Stimulated activated CD4-positive, alpha-beta T cell treated with anti-CD3 and anti-CD28 coated beads, Interleukin-2, amount 100 ng/mL, for 24 hours (primary cell): ENCODE data around the gene HYAL1.

ENCODE experiments used
- DNase-seq, 2 donors: peaks; one replicate each; pipeline ENCODE4 v3.0.0-alpha.2; 2020

HYAL1 gene

GRCh38 chr3:50333744-50334328, 30.5 kb upstream of the HYAL1 start:
- no peak for DNase-seq

GRCh38 chr3:50331364-50331907, 28.1 kb upstream of the HYAL1 start:
- DNase-seq = no peak

DNA sequence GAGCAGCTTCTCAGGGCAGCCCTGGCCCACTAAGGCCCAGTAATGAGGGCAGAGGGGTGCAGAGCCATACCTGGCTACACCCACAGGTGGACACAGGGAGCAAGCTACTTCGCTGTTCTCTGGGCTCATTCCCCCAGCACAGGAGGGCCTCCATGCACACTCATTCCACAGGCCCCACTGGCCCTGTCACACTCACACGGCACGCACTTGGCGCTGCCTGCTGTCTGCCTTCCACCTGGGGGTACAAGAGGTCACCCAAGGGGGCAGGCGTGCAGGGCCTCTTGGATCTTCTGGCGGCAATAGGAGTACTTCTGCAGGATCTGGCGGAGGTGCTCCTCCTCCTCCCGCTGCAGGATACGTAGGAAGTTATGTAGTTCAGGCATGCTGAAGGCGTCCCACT, 27.0 kb upstream of the HYAL1 start:
- DNase-seq = no peak

DNA sequence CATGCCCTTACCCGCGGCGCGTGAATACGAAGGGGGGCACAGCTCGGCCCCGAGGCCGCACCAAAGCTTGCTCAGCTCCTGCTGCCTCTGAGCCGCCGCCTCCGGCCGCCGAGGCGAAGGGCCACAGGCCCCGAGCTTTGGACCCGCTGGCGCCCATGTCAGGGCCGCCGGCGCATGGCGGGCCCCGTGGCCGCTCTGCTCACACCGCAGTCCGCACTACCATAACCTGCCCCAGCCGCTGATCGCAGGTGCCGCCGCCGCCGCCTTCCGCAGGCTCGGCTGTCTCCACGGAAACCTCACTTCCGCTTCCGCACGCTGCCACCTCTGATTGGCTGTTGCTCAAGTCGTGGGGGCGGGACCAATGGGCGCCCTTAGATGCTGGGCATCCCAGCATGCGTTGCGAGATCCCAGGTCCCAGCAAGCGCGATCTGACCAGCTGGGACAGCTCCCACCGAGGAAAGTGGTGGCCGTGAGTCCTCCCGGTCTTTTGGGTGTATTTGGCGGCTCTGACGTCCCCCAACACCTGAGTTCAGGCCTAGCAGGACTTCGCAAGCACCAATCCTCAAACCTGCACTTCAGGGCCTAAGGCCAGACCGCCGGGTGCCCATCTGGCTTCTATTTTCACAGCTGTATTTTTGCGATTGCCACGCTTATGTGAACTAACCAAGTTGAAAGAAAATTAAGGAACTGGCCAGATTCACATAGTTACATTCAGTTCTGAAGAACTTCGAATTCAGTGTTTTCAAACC, 24.7 kb upstream of the HYAL1 start, which contains the start of gene TUSC2:
Gene TUSC2, minus strand, starts transcription at position 281 of the 749 bp plus-strand sequence. Its CDS starts 124 bp downstream, at position 157.
- peak; percentile 96 to 97 for DNase-seq

GRCh38 chr3:50327129-50327528, 23.8 kb upstream of the HYAL1 start:
- no peak for DNase-seq

- no peak for DNase-seq
Measured at GRCh38 chr3:50326182-50326541, 22.8 kb upstream of the HYAL1 start.

DNA sequence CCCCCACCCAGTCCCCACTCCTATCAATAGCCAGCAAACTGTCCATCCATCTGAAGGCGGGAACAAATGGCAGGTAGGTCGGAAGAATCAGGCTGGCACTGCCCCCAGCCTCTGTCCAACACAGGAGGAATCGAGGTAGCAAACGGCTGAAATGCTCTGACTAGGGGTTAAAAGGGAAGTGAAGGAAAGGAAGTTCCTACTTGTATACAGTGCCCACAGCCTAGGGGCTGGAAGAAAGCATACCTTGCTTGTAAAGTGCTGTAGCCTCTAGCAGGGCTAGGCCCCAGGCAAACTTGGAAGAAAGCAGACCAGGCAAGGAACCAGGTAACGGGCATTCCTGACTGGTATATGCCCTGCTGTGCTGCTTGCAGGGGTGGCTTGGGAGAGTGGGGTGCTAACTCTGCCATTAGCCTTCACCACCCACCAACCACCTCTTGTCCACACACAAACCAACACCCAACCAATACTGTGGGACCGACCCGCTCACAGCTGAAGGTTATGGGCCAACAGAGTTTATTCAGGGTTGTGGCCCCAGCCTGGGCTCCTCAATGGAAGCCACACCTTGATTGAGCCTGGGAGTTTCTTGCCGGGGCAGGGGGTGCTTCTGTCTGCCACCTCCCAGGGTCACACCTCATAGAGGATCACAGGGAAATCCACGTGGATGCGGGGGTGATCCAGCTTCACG, 22.3 kb upstream of the HYAL1 start:
- no peak for DNase-seq

- no peak for DNase-seq
Measured at GRCh38 chr3:50325113-50325480, 21.7 kb upstream of the HYAL1 start.

DNA sequence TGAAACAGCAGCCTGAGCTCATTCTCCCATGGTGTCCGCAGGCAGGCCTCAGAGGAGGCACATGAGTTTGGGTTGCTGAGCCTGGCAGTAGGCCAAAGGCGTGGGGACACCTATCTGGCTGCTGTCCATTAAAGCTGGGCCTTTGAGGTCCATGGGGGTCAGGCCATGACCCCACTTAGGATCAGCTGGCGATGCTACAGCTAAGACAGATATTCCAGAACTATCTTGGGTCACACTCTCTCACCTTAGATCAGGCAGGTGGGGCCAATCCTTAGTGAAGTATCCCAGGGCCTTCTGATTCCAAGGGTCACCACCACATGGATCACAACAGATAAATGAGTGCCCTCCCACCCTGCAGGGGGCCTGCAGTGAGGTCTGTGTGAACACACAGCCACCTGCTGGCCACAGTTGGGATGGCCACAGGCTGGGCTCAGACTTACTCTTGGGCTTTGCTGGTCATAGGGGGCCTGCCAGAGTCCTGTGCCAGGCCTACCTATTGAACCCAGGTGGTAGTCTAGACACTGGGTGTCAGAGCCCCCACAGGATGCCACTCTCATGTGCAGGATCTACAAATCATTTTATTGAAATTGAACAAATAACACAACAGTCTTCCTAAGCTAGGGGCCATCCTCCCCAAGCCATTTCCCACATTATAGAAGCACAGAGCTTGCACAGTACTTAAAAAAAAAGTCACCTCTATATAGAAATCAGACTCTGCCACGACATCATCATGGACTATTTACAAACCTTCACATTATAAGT, 21.2 kb upstream of the HYAL1 start:
- DNase-seq = peak; percentile 72 to 77

- no peak for DNase-seq
Measured at GRCh38 chr3:50323614-50324199, 20.3 kb upstream of the HYAL1 start.

GRCh38 chr3:50323092-50323600, 19.8 kb upstream of the HYAL1 start:
- no peak for DNase-seq

GRCh38 chr3:50322386-50323091, 19.2 kb upstream of the HYAL1 start, which contains the start of gene HYAL2:
Gene HYAL2, minus strand, starts transcription at chr3:50322745. Its CDS starts 2,256 bp downstream, at chr3:50320489.
- no peak for DNase-seq

- no peak for DNase-seq
Measured at GRCh38 chr3:50322115-50322385, 18.7 kb upstream of the HYAL1 start.

GRCh38 chr3:50321336-50322114, 18.2 kb upstream of the HYAL1 start:
- DNase-seq = peak; percentile 85 to 87

GRCh38 chr3:50320853-50321335, 17.5 kb upstream of the HYAL1 start:
- DNase-seq = peak; percentile 73 to 75

DNA sequence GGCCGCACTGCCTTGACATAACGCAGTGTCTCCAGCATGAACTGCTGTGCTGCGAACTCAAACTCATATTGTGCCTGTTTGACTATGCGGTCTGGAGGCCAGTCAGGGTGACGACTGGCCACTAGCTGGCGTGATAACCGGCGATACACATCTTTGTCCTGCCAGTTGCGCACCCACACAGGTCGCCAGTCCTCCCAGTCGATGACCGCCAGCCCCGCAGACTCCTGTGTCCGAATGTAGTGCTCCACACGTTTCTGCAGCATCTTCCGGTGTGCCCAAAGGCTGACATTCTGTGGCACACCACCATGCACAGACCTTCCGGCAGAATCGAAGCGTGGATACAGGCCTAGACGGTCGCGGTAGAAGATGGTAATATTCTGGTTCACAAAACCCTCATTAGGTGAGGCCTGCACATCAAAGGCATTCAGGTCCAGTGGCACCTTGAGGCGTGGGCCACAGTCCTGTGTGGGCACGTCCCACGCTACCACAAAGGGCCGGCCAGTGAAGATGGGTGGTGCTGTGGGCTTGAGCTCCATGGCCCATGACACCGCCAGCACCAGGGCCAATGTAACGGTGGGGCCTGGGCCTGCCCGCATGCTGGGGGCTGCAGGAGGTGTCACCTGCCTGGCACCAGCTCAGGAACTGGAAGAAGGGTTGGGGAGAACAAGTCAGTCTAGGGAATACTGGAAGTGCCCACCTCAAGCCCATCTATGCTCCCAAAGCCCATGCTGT, 16.7 kb upstream of the HYAL1 start:
- no peak for DNase-seq

- no peak for DNase-seq
Measured at GRCh38 chr3:50319181-50319893, 16.0 kb upstream of the HYAL1 start.

DNA sequence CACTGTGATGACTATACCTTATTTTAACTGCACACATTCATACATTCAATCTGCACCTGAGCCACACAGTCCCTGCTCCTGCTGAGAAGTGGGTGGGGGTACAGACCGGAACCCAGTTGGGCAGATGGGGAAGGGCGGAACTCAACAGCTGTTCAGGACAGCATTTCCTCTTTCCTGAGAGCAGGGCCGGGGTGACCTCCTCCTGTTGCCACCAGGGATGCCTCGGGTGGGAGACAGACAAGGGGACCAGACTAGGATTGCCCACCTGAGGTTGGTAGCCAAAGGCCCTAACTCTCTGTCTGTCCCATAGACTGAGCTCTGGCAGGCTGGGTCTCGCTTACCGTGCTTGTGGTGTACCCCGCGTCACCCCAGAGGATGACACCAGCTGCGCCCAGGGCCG, 15.2 kb upstream of the HYAL1 start:
- no peak for DNase-seq

DNA sequence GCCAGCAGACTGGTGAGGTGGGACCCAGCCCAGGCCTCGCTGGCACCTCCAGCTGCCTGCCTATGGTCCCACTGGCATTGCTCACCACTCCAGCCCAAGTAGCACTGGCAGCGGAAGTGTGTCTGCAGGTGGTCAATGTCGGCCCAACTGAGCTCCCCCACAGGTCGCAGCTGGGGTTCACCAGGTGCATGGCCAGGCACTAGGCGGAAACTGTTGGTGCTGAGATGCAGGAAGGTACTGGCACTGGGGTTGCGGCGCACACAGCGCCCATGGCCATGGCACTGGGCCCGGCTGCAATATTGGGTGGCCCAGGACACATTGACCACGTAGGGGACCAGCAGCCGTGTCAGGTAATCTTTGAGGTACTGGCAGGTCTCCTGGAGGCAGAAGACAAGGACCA, 14.8 kb upstream of the HYAL1 start:
- DNase-seq = no peak

DNA sequence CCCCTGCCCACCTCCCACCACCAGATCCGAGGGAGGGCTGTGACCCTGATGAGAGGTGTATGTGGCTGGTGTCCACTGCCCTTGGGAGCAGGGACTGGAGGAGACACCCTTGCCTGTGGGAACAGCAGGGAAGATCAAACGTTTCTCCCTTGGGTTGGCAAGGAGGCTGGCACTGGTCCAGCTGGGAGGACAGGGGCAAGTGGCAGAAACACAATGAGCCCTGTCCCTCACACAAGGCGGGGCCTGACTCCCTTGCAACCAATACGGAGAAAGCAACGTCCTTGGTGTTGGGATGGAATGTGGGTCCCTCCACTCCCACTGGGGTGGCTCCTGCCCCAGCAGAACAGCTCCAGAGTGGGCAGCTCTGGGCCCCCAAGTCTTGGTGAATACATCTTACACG, 13.9 kb upstream of the HYAL1 start:
- DNase-seq = no peak
